B cell (primary cell): ENCODE results near the gene MRPL4.

ENCODE experiments used
- CTCF ChIP-seq: fragments of 200-600 bp; IDR thresholded peaks from one replicate; pipeline ENCODE4 v1.8.0; 2022; ENCODE audit warnings: antibody characterized with exemption, mild to moderate bottlenecking
- EZH2 ChIP-seq: IDR thresholded peaks from 2 replicates; pipeline ENCODE4 v1.6.1; 2012; ENCODE audit warnings: borderline replicate concordance, low read depth, mild to moderate bottlenecking, moderate library complexity, low read length; ENCODE audit not compliant: insufficient read depth, poor library complexity, severe bottlenecking

DNA sequence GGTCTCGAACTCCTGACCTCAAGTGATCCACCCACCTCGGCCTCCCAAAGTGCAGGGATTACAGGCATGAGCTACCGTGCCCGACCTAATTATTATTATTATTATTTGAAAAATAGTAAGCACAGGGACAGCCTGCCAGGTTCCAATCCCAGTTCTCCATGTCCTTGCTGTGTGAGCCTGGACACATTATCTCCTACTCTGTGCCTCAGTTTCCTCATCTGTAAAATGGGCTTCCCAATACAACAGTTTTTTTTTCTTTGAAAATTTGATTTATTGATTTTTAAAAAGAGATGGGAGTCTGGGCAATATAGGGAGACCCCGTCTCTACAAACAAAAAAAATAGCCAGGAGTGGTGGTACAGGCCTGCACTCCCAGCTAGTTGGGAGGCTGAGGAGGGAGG lies 54.3 kb downstream of the MRPL4 start:
- TF ChIP-seq CTCF (no peak), EZH2 (no peak)
